Nephron progenitor cell (in vitro differentiated cells): ENCODE measurements around the gene AP1M1.

Source experiments
- DNase-seq: peaks from one replicate; pipeline ENCODE4 v3.0.0; 2021
- H3K27ac Mint-ChIP-seq: 2 replicates; pipeline ENCODE4 v1.8.0; 2021; ENCODE audit warnings: mild to moderate bottlenecking, moderate library complexity, mixed read lengths
- H3K27me3 Mint-ChIP-seq: 2 replicates; pipeline ENCODE4 v1.8.0; 2021; ENCODE audit warnings: mild to moderate bottlenecking, low read depth, mixed read lengths; ENCODE audit not compliant: poor library complexity
- H3K36me3 Mint-ChIP-seq: 2 replicates; pipeline ENCODE4 v1.8.0; 2021; ENCODE audit warnings: low read depth, mixed read lengths
- H3K4me1 Mint-ChIP-seq: 2 replicates; pipeline ENCODE4 v1.8.0; 2021; ENCODE audit warnings: mixed read lengths
- H3K4me3 Mint-ChIP-seq: 2 replicates; pipeline ENCODE4 v1.8.0; 2021; ENCODE audit warnings: mild to moderate bottlenecking, moderate library complexity, mixed read lengths
- H3K9me3 Mint-ChIP-seq: 2 replicates; pipeline ENCODE4 v1.8.0; 2021; ENCODE audit warnings: mild to moderate bottlenecking, moderate library complexity, mixed read lengths
- TF ChIP-seq, protein P1 (sequence below): fragments of 200-600 bp; sonication (generic); IDR thresholded peaks from 2 replicates; pipeline ENCODE4 v1.5.0; 2021; ENCODE audit warnings: antibody characterized with exemption

The AP1M1 gene

DNA sequence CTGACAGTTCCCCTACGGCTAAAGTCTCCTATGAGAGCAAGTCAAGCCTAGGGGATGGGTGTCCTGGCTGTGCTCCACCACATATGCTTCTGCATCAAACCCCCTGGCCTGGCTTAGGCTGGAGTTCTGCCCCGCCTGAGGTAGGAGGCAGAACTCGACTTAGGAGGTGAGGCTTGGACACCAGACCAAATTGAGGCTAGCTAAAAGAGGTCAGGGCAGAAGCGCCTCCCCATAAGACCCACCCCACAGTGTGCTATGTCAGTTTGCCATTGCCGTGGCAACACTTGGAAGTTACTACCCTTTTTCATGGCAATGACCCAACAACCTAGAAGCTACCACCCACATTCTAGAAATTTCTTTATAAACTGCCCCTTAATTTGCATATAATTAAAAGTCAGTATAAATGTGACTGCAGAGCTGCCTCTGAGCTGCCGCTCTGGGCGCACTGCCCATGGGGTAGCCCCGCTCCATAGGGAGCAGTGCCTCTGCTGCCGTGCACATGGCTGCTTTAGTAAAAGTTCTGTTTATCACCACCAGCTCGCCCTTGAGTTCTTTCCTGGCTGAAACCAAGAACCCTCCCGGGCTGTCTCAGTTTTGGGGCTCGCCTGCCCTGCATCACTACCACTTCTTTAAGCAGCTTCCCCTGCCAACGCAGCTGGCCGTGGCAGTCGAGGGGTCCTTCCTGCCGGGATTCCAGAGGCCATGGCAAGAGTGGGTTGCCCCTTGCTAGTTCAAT is 20.2 kb downstream of the AP1M1 start:
- H3K4me1 Mint-ChIP-seq, result no peaks in the 10 kb centered on the region
- H3K36me3 Mint-ChIP-seq, result peaks cover 81% of the 10 kb centered on the region
- H3K9me3 Mint-ChIP-seq, result peaks cover 42% of the 10 kb centered on the region
- TF ChIP-seq, protein P1, sequence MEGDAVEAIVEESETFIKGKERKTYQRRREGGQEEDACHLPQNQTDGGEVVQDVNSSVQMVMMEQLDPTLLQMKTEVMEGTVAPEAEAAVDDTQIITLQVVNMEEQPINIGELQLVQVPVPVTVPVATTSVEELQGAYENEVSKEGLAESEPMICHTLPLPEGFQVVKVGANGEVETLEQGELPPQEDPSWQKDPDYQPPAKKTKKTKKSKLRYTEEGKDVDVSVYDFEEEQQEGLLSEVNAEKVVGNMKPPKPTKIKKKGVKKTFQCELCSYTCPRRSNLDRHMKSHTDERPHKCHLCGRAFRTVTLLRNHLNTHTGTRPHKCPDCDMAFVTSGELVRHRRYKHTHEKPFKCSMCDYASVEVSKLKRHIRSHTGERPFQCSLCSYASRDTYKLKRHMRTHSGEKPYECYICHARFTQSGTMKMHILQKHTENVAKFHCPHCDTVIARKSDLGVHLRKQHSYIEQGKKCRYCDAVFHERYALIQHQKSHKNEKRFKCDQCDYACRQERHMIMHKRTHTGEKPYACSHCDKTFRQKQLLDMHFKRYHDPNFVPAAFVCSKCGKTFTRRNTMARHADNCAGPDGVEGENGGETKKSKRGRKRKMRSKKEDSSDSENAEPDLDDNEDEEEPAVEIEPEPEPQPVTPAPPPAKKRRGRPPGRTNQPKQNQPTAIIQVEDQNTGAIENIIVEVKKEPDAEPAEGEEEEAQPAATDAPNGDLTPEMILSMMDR, result no peak
- DNase-seq, result no peak
- H3K4me3 Mint-ChIP-seq, result no peak overlapping the region
- peaks cover 3% of the 10 kb centered on the region for H3K27me3 Mint-ChIP-seq
- no peak overlapping the region for H3K27ac Mint-ChIP-seq

DNA sequence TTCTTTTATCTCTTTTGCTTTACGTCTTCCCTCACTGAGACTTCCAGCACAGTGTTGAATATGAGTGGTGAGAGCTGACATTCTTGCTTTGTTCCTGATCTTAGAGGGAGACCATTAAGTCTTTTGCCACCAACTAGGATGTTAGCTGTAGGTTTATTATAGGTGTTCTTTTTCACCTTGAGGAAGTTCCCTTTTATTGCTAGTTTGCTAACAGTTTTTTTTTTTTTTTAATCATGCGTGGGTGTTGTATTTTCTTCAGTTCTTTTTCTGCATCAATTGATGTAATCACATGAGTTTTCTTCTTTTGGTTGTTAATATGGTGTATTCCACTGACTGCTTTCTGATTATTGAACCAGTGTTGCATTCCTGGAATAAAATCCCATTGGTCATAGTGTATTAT is 21.1 kb downstream of the AP1M1 start:
- Mint-ChIP-seq H3K9me3 (peaks cover 42% of the 10 kb centered on the region), H3K36me3 (peaks cover 80% of the 10 kb centered on the region)
- no peak for DNase-seq

DNA sequence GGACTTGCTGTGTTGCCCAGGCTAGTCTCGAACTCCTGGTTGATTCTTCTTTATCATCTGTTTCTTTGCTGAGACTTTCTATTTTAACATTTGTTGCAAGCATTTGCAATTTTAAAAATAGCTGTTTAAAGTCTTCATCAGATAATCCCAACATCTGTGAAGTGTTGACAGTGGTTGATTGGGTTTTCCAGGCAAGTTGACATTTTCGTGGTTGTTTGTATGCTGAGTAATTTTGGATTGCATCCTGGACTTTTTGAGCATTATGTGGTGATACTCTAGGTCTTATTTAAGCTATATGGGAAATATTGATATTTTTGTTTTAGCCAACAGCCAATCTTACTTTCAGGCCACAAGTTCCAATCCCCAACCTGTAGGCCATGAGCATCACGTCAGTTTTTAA is 25.1 kb downstream of the AP1M1 start:
- peaks cover 39% of the 10 kb centered on the region for H3K9me3 Mint-ChIP-seq
- H3K27ac Mint-ChIP-seq, result no peak overlapping the region
- H3K27me3 Mint-ChIP-seq, result peaks cover 3% of the 10 kb centered on the region
- H3K36me3 Mint-ChIP-seq, result peaks cover 58% of the 10 kb centered on the region
- TF ChIP-seq, protein P1, result no peak
- H3K4me1 Mint-ChIP-seq, result no peaks in the 10 kb centered on the region
- no peak for DNase-seq
- no peak overlapping the region for H3K4me3 Mint-ChIP-seq

More for the DNA sequence above, 21.1 kb downstream of the AP1M1 start:
- no peaks in the 10 kb centered on the region for H3K4me1 Mint-ChIP-seq
- H3K27me3 Mint-ChIP-seq, result peaks cover 3% of the 10 kb centered on the region
- TF ChIP-seq, protein P1, result no peak
- no peak overlapping the region for H3K27ac Mint-ChIP-seq
- H3K4me3 Mint-ChIP-seq, result no peak overlapping the region

GRCh38 chr19:16223746-16224145 is 26.0 kb downstream of the AP1M1 start:
- peak overlapping the region; percentile 48 for H3K27ac Mint-ChIP-seq
- H3K27me3 Mint-ChIP-seq, result peaks cover 3% of the 10 kb centered on the region
- DNase-seq, result no peak
- H3K36me3 Mint-ChIP-seq, result peaks cover 52% of the 10 kb centered on the region
- TF ChIP-seq, protein P1, result no peak
- no peak overlapping the region for H3K4me3 Mint-ChIP-seq
- no peaks in the 10 kb centered on the region for H3K4me1 Mint-ChIP-seq
- peaks cover 38% of the 10 kb centered on the region for H3K9me3 Mint-ChIP-seq

DNA sequence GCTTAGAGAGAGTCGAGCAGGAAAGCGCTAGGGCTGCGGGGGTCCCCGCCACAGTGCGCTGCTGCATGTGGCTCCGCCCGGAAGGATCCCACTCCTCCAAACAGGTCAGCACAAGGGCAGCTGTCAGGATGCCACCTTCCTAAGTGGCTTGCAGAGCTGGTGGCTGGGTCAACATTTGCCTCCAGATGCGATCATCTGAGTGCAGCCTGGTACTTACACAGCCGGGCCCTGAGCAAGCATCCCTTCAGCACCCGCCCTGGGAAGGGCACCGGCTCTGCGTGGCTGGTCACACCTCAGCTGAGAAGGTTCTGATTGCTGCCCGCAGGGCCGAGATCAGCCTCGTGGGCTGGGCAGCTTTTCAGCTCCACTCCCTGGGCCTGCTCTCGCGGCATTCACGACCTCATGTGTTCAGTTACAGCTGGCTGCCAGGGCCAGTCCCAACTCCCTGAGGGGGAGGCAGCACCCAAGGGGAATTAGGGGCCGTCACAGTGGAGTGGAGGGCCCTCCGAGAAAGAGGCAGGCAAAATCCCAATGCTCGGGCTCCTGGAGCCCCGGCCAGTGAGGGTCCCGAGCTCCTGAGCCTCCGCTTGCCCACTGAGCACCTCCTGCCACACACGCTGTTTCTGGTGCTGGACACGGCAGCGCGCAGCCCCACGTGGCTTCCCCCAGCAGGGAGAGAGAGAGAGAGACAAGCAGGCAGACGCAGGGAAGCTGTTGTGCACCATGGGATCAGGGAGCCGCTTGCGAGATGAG is 26.8 kb downstream of the AP1M1 start:
- Mint-ChIP-seq H3K4me3 (no peak overlapping the region), H3K27me3 (peaks cover 3% of the 10 kb centered on the region), H3K27ac (peak overlapping the region; percentile 48), H3K9me3 (peaks cover 32% of the 10 kb centered on the region), H3K4me1 (no peaks in the 10 kb centered on the region), H3K36me3 (peaks cover 48% of the 10 kb centered on the region)
- no peak for DNase-seq
- TF ChIP-seq, protein P1, result no peak
